GM11168 (cell line): ENCODE data around the gene COL15A1.
"Not testable (repeated sequence)": the region's sequence is repeated elsewhere in the genome, so short reads cannot be mapped to it uniquely, and the experiment has no call there.

Experiments used
- in situ Hi-C: fragments of 300-500 bp; cut with MboI; formaldehyde crosslinking; loops from one replicate; pipeline ENCODE4 v1.12.0; 2022; ENCODE audit warnings: low sequenced_read_pairs; ENCODE audit not compliant: unreplicated experiment

The COL15A1 gene

DNA sequence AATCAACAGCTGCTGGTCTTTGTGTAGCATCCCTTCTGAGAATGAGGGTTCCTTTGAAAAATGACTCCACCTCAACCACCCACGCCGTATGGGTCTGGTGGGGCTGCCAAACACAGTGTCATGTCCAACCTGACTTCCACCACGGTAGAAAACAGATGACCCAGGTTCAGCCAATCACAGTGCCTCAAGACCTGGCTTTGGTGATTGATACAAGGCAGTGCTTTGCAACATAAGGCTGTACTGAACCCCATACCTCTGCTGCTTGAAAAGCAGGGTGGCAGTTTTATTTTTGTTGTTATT, 149.7 kb downstream of the COL15A1 start:
- in situ Hi-C loops, result no loop called here

DNA sequence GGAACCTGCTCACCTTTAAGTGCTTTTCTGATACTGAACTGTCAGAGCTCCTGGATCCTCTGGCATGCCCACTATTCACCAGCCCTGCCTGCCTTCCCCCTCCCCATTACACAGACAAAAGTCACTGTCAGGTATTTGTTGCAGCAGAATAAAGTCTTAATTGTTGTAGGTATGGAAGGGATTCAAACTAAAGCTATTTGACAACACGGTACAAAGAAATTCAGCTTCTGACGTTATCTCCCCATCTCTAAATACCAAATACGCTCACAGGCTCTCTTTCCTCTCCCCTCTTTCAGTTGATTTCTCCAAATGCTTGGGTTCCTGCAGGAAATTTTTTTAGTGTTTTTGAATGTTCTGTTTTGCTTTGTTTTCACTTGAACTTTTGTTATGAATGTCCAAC, 151.9 kb downstream of the COL15A1 start:
- in situ Hi-C loops, result no loop called here

DNA sequence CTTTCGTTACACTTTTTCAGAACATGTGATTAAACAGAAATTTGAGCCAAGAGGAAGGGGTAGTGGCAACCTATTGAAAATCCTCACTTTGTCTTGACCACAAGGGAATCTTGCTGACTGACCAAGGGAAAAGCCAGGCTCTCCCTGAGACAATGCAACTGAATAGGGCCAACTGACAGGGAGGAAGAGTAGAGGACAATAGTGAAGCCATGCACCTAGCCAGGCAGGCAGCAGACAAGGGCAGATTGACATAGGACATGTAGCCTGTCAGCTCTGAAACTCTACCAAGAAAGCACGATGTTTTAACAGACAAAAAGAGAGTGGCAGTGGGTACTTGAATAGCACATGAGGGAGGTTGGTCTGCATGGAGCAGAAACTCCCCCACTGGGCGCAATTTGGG, 152.7 kb downstream of the COL15A1 start:
- in situ Hi-C loops, result no loop called here

DNA sequence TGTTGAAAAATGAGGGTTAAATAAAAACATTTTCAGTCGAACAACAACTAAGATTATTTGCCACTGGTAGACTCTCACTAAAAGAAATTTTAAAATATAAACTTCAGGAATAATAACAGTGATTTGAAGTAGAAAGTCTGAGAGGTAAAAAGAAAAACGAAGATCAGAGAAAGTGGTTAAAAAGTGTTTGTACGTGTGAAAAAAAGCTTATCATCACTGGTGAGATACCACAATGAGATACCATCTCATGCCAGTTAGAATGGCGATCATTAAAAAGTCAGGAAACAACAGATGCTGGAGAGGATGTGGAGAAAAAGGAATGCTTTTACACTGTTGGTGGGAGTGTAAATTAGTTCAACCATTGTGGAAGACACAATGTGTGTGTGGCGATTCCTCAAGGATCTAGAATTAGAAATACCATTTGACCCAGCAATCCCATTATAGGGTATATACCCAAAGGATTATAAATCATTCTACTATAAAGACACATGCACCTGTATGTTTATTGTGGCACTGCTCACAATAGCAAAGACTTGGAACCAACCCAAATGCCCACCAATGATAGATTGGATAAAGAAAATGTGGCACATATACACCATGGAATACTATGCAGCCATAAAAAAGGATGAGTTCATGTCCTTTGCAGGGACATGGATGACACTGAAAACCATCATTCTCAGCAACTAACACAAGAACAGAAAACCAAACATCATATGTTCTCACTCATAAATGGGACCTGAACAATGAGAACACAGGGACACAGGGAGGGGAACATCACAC, 156.3 kb downstream of the COL15A1 start:
- in situ Hi-C loops, result not testable (repeated sequence)

DNA sequence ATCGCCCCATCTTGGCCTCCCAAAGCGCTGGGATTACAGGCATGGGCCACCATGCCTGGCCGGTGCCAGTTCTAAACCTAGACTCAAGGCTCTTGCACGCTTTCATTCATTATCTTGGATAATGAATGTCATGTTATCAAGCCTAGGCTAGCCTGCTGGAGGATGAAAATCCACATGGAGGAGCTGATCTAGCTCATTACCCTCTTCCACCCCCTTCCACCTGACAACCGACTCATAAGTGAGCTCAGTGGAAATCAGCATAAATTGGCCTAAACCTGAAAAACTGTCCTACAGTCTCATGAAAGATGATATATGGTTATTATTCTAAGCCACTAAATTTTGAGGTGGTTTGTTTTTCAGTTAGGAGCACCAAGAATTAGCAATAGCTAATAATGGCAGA, 157.6 kb downstream of the COL15A1 start:
- in situ Hi-C loops, result no loop called here

DNA sequence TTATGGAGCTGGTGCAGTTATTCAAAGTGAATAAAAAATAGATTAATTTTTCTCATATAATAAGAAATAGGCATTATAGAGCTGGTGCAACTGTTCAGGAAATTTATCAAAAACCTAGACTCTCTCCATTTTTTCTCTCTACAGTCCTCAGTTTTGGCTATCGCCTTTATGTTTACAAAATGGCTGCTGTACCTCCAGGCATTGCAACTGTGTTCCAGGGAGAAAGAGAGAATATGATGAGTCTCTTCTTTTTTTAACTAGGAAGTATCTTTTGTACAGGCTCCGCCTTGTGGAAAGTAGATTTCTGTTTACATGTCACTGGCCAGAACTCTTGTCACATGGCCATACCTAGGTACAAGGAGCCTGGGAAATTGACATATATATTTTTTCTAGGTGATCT, 158.1 kb downstream of the COL15A1 start:
- in situ Hi-C loops, result no loop called here

DNA sequence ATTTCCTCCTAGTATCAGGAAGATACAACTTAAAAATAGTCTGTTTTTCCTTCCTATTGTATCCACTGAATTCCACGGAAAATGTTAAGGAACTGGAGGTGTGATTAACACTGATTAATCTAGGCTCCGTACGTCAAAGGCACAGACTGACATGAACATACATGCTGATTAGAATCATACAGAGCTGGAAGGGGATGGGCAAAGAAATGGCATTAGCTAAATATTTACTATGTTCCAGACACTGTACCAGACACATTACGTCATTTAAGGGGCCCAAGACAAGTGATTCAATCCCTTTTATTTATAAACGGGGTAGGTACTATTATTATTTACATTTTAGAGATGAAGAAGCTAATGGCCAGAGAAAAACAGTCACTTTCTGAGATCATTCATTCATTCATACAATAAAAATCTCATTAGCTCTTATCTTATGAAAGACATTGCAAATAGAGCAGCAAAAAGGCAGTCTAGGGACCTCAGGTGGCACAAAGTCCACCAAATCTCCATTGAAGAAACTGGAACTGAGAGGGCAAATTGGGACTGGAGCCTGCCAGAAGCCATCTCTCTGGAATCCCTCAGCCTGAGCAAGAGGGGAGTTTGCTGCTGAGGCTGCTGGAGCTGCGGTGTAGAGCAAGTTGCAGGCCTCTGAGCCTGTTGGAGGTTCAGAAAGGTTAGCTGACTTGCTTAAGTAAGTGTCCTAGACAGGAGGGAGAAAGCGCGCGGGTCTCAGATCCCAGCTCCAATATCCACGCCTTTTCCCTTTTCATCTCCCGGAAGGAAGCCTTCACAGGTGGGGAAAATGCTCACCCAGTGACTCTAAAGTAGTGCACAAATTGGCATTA, 159.6 kb downstream of the COL15A1 start:
- in situ Hi-C loops, result no loop called here

DNA sequence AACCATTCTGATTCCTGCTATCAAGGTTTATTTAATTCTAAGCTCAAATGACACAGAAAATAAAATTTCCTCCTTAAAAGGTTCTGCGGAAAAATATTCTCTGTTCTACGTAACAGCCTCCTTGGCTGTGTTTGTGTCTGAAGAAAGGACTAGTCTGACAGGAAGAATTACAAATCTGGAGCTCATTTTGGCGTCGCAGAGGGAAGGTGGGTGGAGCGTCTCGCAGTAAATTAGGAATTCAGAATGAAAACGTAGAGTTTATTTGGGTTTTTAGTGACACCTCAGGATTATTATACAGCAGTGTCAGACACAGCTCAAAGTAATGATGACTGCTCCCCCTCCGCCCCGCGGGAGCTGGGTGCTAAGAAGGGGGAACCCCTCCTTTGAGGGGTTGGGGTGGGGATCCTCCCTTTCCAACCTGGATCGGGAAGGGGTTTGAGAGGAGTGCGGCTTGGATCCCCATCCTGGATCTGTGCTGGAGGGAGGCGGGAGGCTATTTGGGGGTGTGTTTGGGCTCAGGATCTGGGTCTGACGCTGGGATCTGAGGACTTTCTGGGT, 160.3 kb downstream of the COL15A1 start:
- in situ Hi-C loops, result no loop called here

DNA sequence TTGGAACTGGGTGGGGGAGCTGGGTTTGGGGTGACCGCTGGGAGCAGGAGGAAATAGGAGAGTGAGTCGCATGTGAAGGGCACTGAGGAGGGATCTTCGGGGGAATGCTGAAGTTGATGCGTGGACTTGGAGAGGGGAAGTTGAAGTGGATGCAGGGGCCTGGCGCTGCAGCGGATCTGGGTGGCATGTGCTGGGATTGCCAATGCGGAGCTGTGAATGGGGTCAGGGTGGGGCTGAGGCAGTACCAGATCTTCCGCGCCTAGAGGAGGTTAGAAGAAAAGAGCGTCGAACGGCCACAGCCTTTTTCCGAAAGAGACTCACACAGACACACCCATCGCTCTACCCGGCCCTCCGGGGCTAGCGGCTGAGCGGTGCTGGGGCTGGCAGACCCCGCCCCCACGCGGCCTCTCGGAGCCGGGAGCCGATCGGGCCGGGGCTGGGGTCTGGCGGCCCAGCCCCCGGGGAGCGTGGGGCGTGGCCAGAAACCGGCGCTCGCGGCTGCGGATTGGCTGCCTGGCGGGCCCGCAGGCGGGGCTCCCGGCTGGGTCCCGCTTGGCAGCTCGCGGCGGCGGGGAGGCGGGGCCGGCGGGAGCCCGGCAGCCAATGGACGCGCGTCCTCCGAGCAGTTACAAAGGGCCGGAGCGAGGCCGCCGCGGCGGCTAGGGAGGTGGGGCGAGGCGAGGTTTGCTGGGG, 160.9 kb downstream of the COL15A1 start, which contains the start of gene TGFBR1:
Gene TGFBR1, plus strand, starts transcription at position 655 of the 693 bp plus-strand sequence. CDS start 93 bp downstream, outside the sequence.
- in situ Hi-C loops, result no loop called here

DNA sequence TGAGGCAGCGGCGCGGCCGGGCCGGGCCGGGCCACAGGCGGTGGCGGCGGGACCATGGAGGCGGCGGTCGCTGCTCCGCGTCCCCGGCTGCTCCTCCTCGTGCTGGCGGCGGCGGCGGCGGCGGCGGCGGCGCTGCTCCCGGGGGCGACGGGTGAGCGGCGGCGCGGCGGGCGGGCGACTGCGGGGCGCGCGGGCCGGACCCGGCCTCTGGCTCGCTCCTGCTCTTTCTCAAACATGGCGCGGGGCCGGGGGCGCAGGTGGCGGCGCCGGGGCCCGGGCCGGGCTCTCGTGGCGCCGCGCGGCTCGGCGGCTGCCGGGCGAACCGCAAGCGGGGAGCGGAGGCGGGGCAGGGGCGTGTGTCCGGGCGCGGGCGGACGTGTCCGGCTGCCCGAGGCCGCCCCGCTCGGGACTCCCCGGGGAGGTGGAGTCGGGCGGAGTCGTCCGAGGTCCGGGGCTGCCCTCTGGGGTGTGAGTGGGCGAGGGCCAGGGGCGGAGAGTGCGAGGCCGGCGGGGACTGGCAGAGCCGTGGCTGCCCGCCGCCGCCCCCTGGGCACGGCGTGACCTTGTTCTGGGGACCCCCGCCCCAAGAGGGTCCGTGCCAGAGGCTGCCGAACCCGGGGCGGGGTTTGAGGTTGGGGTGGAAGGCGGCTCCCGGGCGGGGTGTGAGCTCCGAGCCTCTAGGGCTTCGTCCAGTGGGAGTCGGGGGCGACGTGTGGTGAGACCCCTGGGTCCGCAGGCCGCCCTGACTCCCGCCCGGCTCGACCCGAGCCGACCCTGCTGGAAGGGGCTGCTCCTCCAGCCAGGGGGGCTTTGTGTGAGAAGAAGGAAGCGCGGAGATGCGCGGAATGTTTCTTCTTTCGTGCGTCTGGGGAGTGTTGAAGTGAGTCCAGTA, 161.7 kb downstream of the COL15A1 start:
- in situ Hi-C loops, result no loop called here

DNA sequence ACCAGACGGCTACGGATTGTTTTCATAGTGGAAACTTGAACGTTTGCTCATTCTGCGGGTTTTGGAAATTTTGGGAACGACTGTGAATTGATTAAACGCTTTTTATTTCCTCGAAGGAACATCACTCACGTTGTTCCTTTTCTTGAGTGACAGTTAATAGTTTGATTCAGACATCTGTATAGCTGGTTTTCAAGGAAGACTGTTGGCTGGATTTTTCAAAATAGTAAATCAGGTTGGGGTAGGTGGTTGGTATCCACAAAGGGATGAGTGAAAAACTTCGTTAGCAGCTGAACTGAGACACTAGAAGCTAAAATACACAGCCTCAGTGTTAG, 162.3 kb downstream of the COL15A1 start:
- in situ Hi-C loops, result no loop called here

DNA sequence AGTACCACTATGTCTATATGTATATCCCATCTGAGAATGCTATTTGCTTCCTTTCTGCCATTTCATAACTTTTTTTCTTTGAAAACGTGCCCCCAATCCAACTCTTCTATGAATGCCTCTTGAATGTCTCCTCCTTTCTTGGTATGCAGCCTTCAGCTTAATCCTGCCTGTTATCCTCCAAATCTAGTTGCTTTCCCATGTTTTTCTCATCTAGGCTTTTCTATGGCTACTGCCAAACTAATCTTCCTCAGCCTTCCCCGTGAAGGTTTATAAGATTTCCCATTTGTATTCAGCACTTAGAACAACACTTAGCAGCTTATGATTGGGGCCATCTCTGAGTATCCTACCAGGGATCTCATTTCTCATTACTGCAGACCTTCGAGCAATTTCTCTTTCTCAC, 163.7 kb downstream of the COL15A1 start:
- in situ Hi-C loops, result no loop called here

DNA sequence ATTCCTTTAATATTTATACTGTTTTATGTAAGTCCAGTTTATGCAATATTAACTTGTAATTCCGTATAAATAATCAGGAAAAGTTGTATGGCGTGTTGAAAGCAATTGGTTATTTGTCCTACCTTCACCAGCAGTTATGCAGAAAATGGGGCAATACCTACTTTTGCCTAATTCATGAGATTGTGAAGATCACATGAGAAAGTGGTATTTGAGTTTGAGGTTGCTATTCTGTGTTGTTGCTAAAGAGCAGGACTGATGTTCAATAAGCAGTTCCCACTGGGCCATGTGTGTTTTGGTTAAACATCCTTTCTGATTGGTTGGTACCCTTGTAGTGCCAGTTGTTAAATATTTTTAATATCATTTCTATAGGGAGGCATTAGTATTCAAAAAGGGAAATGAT, 164.4 kb downstream of the COL15A1 start:
- in situ Hi-C loops, result no loop called here

DNA sequence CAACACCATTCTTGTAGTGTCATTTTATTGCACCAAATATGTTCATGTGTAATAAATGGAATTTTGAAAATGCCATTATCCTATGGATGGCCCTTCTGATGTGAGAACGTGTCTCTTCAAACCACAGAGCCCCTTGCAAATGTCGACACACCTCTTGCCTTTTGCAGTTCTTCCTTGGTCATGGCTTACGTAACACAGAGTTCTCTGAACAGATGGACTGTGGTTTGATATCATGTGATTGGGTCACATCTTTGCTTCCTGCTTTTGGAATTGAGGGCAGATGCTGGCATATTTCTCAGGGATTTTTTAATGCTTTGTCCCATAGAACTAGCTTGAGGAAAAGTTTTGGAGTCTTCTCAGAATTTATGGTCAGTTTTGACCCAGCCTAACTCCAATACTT, 165.8 kb downstream of the COL15A1 start:
- in situ Hi-C loops, result no loop called here

DNA sequence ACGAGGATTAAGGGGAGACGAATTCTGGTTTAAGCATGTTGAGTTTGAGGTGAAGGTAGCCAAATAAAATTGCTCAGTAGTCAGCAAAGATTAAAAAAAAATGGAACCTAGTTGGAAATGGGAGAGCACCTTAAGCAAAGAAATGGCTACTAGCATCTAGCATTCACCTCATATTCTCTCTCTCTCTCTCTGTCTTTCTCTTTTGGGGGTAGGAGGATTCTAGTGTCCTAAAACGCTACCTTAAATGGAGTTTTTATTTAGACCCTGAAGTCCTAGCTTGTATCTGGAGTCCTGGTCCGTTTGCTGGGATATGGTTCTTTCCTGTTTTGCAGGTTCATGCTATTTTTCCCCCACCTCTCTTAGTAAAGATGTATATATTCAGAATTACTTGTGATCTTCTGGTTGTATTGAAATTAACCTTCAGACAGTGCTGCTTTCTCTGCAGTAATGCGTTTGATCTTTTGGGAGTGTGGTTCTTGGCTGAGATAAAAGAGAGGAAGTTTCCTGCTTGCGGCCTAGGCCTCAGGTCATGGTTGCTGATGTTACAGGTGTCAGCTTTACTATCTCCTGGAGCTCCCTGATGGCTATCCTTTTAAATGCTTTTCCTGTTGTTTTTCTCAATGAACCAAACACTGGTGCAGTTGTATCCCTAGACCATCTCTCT, 169.2 kb downstream of the COL15A1 start:
- in situ Hi-C loops, result no loop called here

DNA sequence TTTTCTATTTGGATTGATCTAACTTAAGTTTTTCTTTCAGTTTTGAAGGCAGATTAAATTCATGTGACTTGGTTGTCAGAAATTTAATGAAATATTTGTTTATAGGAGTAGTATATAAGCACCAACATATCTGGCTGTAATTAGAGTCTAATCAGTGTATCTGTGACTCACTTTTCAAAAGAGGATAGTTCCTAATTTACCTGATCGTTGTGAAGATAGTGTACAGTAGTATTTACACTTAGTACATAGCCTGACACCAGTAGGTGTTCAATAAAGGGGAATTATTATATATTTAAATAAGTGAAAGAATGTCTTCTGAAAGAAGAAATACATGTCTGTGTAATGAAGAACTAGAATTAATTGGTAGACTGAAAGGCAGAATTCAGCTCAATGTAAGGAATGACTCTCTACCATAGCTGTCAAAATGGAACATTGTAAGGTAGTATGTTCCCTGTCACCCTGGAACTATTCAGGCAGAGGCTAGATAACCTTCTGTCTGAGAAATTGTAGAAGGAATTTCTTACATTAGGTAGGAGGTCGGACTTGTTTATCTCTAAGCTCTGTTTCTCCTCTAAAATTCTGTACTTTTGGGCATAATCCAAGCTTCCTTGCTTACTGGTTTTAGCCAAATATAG, 169.8 kb downstream of the COL15A1 start:
- in situ Hi-C loops, result no loop called here

DNA sequence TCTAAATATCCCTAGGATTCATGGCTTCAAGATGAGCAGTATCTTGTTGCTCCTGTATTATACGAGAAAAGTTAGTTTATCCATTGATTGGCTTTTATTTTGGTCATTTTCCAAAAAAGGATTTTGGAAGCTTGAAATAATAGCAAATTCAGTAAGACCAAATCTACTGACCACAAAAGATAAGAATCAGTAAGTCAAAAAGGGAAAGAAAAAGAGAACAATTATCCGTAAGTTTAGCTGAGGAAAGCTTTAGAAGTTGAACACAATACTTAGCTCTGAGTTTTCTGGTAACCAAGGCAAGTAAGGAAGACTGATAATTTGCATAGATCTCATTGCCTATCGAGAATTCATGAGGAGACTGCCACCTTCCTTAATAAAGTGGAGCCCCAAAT, 170.3 kb downstream of the COL15A1 start:
- in situ Hi-C loops, result no loop called here

DNA sequence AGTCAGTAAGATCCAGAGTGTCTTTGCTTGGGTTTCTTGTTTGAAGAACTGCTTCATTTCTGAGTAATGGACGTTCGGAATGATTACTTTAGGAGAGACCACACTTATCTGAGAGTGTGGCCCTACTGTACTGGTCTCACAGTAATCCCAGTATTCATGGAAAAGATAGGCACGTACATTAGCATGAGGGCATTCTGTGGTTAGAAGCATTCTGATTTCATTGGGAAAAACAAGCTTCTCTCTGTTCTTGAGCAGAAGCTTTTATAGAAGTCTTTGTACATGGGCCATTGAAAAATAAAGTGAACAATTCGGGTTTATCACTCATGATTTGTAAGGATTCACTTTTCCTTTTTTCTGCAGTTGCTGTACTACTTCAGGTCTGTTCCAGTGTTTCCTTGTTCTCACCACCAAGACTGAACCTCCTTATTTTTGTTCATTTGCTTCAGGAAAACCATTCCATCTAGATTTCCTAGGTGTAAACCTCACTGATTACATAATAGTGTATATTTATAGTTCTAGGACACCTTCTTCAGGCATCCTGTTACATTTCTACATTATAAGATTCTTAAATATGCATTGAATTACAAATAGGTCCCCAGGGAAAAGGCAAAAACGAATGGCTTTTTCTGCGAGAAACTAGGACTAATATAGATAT, 171.3 kb downstream of the COL15A1 start:
- in situ Hi-C loops, result no loop called here
